PC-3 (cell line): ENCODE data around the gene ACAD10.

ENCODE experiments used
- CTCF ChIP-seq: fragments of 300-600 bp; sonication (generic); conservative IDR thresholded peaks from 2 replicates; pipeline ENCODE4 v1.5.1; 2017; ENCODE audit warnings: antibody characterized with exemption, low read depth, mild to moderate bottlenecking, low read length
- EZH2 ChIP-seq: fragments of 300-600 bp; sonication (generic); IDR thresholded peaks from one replicate; pipeline ENCODE4 v1.6.1; 2017; ENCODE audit warnings: antibody characterized with exemption, mild to moderate bottlenecking, low read length; ENCODE audit not compliant: unreplicated experiment

- TF ChIP-seq CTCF (no peak), EZH2 (no peak)
Observed at GRCh38 chr12:111789779-111790178, 103.9 kb downstream of the ACAD10 start.
